ENCODE results near the gene ZNF444.
A peak's percentile ranks its signal among the peaks of the same experiment; 100 is the strongest.
"Not testable (repeated sequence)": the region's sequence is repeated elsewhere in the genome, so short reads cannot be mapped to it uniquely, and the experiment has no call there.

ZNF444 gene

GRCh38 chr19:56148096-56148495 is 7.0 kb downstream of the ZNF444 start:
- DNase-seq: no peak

- not testable (repeated sequence) for DNase-seq
These were observed 8.0 kb downstream of the ZNF444 start for GRCh38 chr19:56148955-56149655.

GRCh38 chr19:56149656-56150038 is 8.6 kb downstream of the ZNF444 start:
- DNase-seq: no peak

GRCh38 chr19:56150358-56150757 is 9.3 kb downstream of the ZNF444 start:
- no peak for DNase-seq

- no peak for DNase-seq
These were observed 11.6 kb downstream of the ZNF444 start for GRCh38 chr19:56152644-56153043.

- DNase-seq: no peak
These were observed 12.4 kb downstream of the ZNF444 start for GRCh38 chr19:56153507-56153906.

- no peak for DNase-seq
These were observed 14.1 kb downstream of the ZNF444 start for GRCh38 chr19:56155124-56155687.

GRCh38 chr19:56156768-56157167 is 15.7 kb downstream of the ZNF444 start:
- no peak for DNase-seq

GRCh38 chr19:56158170-56158757 is 17.2 kb downstream of the ZNF444 start:
- no peak for DNase-seq

GRCh38 chr19:56159009-56159559 is 18.0 kb downstream of the ZNF444 start:
- DNase-seq: no peak

GRCh38 chr19:56159622-56160271 is 18.7 kb downstream of the ZNF444 start:
- DNase-seq: no peak

- no peak for DNase-seq
These were observed 20.4 kb downstream of the ZNF444 start for GRCh38 chr19:56161534-56161933.

- DNase-seq: no peak
These were observed 21.2 kb downstream of the ZNF444 start for GRCh38 chr19:56162258-56162657.

- DNase-seq: no peak
These were observed 22.0 kb downstream of the ZNF444 start for GRCh38 chr19:56163097-56163496.

- no peak for DNase-seq
These were observed 26.0 kb downstream of the ZNF444 start for GRCh38 chr19:56167064-56167578.

- DNase-seq: peak; percentile 84
These were observed 29.2 kb downstream of the ZNF444 start for GRCh38 chr19:56170261-56170660.

GRCh38 chr19:56174086-56174485 is 33.0 kb downstream of the ZNF444 start:
- no peak for DNase-seq

GRCh38 chr19:56174550-56174949 is 33.5 kb downstream of the ZNF444 start:
- no peak for DNase-seq

GRCh38 chr19:56175861-56176307 is 34.8 kb downstream of the ZNF444 start, which contains the start of gene GALP:
GALP (plus strand) TSS chr19:56176008; CDS start chr19:56177109, 1,101 bp downstream.
- peak; percentile 45 for DNase-seq

- not testable (repeated sequence) for DNase-seq
These were observed 35.2 kb downstream of the ZNF444 start for GRCh38 chr19:56176310-56176709.

GRCh38 chr19:56176881-56177280 is 35.8 kb downstream of the ZNF444 start:
- DNase-seq: no peak

GRCh38 chr19:56177564-56178243 is 36.6 kb downstream of the ZNF444 start:
- DNase-seq: no peak

GRCh38 chr19:56189785-56190184 is 48.7 kb downstream of the ZNF444 start:
- DNase-seq: no peak

Data from DMS79 (cell line).